IPS-11a (cell line): ENCODE results near the gene HTR1B.

ENCODE experiments used
- H3K4me3 ChIP-seq: one replicate; pipeline ENCODE4 v1.5.1; 2013; ENCODE audit warnings: low read depth, low read length, control low read depth

The HTR1B gene

GRCh38 chr6:77456531-77457248, 6.6 kb downstream of the HTR1B start:
- H3K4me3 ChIP-seq: no peak overlapping the region

- H3K4me3 ChIP-seq: no peak overlapping the region
Measured at GRCh38 chr6:77455271-77455670, 8.0 kb downstream of the HTR1B start.

- no peak overlapping the region for H3K4me3 ChIP-seq
Measured at GRCh38 chr6:77454386-77454785, 8.9 kb downstream of the HTR1B start.

GRCh38 chr6:77451466-77451865, 11.8 kb downstream of the HTR1B start:
- H3K4me3 ChIP-seq: no peak overlapping the region

GRCh38 chr6:77450924-77451323, 12.4 kb downstream of the HTR1B start:
- no peak overlapping the region for H3K4me3 ChIP-seq

- H3K4me3 ChIP-seq: no peak overlapping the region
Measured at GRCh38 chr6:77448546-77448945, 14.7 kb downstream of the HTR1B start.

- no peak overlapping the region for H3K4me3 ChIP-seq
Measured at GRCh38 chr6:77447254-77447653, 16.0 kb downstream of the HTR1B start.

GRCh38 chr6:77446249-77446648, 17.0 kb downstream of the HTR1B start:
- no peak overlapping the region for H3K4me3 ChIP-seq

- no peak overlapping the region for H3K4me3 ChIP-seq
Measured at GRCh38 chr6:77445214-77445613, 18.1 kb downstream of the HTR1B start.

- H3K4me3 ChIP-seq: no peak overlapping the region
Measured at GRCh38 chr6:77440206-77440976, 22.9 kb downstream of the HTR1B start.

GRCh38 chr6:77433888-77434287, 29.4 kb downstream of the HTR1B start:
- H3K4me3 ChIP-seq: no peak overlapping the region

GRCh38 chr6:77430504-77430903, 32.8 kb downstream of the HTR1B start:
- H3K4me3 ChIP-seq: no peak overlapping the region

- no peak overlapping the region for H3K4me3 ChIP-seq
Measured at GRCh38 chr6:77425671-77426070, 37.6 kb downstream of the HTR1B start.

GRCh38 chr6:77425216-77425615, 38.1 kb downstream of the HTR1B start:
- H3K4me3 ChIP-seq: no peak overlapping the region

- H3K4me3 ChIP-seq: no peak overlapping the region
Measured at GRCh38 chr6:77424761-77425160, 38.5 kb downstream of the HTR1B start.

GRCh38 chr6:77416839-77417238, 46.5 kb downstream of the HTR1B start:
- H3K4me3 ChIP-seq: no peak overlapping the region

- no peak overlapping the region for H3K4me3 ChIP-seq
Measured at GRCh38 chr6:77415706-77416105, 47.6 kb downstream of the HTR1B start.
